IMR-90 (cell line): ENCODE data around the gene HSD11B1L.

Experiments used
- BHLHE40 ChIP-seq: fragments of 150-350 bp; IDR thresholded peaks from 2 replicates; pipeline ENCODE4 v1.6.1; 2016; ENCODE audit warnings: mild to moderate bottlenecking, low read depth, low read length
- CEBPB ChIP-seq: IDR thresholded peaks from 2 replicates; pipeline ENCODE4 v1.6.1; 2012; ENCODE audit warnings: low read depth, low read length, improper control_type of control experiment
- FOS ChIP-seq: fragments of 150-350 bp; IDR thresholded peaks from 2 replicates; pipeline ENCODE4 v1.6.1; 2016; ENCODE audit warnings: low read depth, low read length
- MAFK ChIP-seq: IDR thresholded peaks from 2 replicates; pipeline ENCODE4 v1.6.1; 2012; ENCODE audit warnings: low read depth, low read length, improper control_type of control experiment
- MAZ ChIP-seq: IDR thresholded peaks from 2 replicates; pipeline ENCODE4 v1.6.1; 2012; ENCODE audit warnings: low read depth, mild to moderate bottlenecking, low read length, improper control_type of control experiment, moderate library complexity, borderline replicate concordance
- MXI1 ChIP-seq: IDR thresholded peaks from 2 replicates; pipeline ENCODE4 v1.6.1; 2012; ENCODE audit warnings: low read depth, mild to moderate bottlenecking, low read length, moderate library complexity, borderline replicate concordance
- POLR2A ChIP-seq: IDR thresholded peaks from 2 replicates; pipeline ENCODE4 v1.6.1; 2012; ENCODE audit warnings: mild to moderate bottlenecking, low read depth, low read length
- RAD21 ChIP-seq: IDR thresholded peaks from 2 replicates; pipeline ENCODE4 v1.6.1; 2012; ENCODE audit warnings: low read length, improper control_type of control experiment
- RFX5 ChIP-seq: IDR thresholded peaks from 2 replicates; pipeline ENCODE4 v1.8.0; 2012; ENCODE audit warnings: low read depth, mild to moderate bottlenecking, low read length, moderate library complexity
- SMC3 ChIP-seq: fragments of 150-350 bp; IDR thresholded peaks from 2 replicates; pipeline ENCODE4 v1.6.1; 2016; ENCODE audit warnings: low read depth, mild to moderate bottlenecking, antibody characterized with exemption, low read length, moderate library complexity
- TF ChIP-seq, protein P1 (sequence below): conservative IDR thresholded peaks from 2 replicates; pipeline ENCODE4 v1.5.1; 2012; ENCODE audit warnings: mild to moderate bottlenecking, low read depth, low read length, improper control_type of control experiment
- TF ChIP-seq, protein P2 (sequence below): fragments of 150-350 bp; IDR thresholded peaks from 2 replicates; pipeline ENCODE4 v1.6.1; 2017; ENCODE audit warnings: mild to moderate bottlenecking, antibody characterized with exemption, low read length, low read depth
- TF ChIP-seq, protein P3 (sequence below): fragments of 150-350 bp; IDR thresholded peaks from 2 replicates; pipeline ENCODE4 v1.6.1; 2016; ENCODE audit warnings: low read depth, mild to moderate bottlenecking, low read length, moderate library complexity, borderline replicate concordance

DNA sequence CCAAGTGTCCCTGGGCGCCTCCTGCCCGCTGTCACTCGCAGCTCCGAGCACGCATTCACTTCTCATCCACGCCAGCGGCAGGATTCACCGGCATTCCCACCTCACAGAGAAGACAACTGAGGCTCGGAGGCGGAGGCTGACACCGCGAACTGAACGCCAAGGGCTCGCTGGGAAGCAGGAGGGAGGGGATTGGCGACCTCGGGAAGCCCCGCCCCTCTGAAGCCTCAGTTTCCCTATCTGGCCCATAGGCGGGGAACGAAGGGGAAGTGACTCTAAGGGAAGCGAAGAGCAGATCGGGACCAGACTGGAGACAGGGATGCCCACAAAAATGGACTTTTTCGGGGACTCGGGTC is 767 bp upstream of the HSD11B1L start:
- TF ChIP-seq, protein P1, sequence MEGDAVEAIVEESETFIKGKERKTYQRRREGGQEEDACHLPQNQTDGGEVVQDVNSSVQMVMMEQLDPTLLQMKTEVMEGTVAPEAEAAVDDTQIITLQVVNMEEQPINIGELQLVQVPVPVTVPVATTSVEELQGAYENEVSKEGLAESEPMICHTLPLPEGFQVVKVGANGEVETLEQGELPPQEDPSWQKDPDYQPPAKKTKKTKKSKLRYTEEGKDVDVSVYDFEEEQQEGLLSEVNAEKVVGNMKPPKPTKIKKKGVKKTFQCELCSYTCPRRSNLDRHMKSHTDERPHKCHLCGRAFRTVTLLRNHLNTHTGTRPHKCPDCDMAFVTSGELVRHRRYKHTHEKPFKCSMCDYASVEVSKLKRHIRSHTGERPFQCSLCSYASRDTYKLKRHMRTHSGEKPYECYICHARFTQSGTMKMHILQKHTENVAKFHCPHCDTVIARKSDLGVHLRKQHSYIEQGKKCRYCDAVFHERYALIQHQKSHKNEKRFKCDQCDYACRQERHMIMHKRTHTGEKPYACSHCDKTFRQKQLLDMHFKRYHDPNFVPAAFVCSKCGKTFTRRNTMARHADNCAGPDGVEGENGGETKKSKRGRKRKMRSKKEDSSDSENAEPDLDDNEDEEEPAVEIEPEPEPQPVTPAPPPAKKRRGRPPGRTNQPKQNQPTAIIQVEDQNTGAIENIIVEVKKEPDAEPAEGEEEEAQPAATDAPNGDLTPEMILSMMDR: no peak
- TF ChIP-seq POLR2A (no peak), FOS (no peak), CEBPB (no peak), MXI1 (no peak; the same call in 1 of the 2 replicates), MAZ (no peak), RFX5 (no peak), RAD21 (no peak), BHLHE40 (no peak), MAFK (no peak), SMC3 (no peak)
- TF ChIP-seq, protein P2, sequence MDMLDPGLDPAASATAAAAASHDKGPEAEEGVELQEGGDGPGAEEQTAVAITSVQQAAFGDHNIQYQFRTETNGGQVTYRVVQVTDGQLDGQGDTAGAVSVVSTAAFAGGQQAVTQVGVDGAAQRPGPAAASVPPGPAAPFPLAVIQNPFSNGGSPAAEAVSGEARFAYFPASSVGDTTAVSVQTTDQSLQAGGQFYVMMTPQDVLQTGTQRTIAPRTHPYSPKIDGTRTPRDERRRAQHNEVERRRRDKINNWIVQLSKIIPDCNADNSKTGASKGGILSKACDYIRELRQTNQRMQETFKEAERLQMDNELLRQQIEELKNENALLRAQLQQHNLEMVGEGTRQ: no peak
- TF ChIP-seq, protein P3, sequence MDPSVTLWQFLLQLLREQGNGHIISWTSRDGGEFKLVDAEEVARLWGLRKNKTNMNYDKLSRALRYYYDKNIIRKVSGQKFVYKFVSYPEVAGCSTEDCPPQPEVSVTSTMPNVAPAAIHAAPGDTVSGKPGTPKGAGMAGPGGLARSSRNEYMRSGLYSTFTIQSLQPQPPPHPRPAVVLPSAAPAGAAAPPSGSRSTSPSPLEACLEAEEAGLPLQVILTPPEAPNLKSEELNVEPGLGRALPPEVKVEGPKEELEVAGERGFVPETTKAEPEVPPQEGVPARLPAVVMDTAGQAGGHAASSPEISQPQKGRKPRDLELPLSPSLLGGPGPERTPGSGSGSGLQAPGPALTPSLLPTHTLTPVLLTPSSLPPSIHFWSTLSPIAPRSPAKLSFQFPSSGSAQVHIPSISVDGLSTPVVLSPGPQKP: no peak
